Testis (tissue), 3 donors: ENCODE data around the gene RAB11FIP5. TPM values are rescaled to one million over a fixed set of nuclear protein-coding genes. Genes with fewer than 3 reads are reported as not detected.

Source experiments
- DNase-seq: peaks from one replicate; pipeline ENCODE4 v3.0.0-alpha.2; 2019
- H3K27ac ChIP-seq, 2 donors: fragments of 200-600 bp; sonication (generic); one replicate each; pipeline ENCODE4 v1.5.1; 2019
- H3K27me3 ChIP-seq: fragments of 200-600 bp; sonication (generic); one replicate; pipeline ENCODE4 v1.5.1; 2019
- H3K36me3 ChIP-seq: fragments of 200-600 bp; sonication (generic); one replicate; pipeline ENCODE4 v1.5.1; 2017; ENCODE audit warnings: low read depth; ENCODE audit errors: missing control alignments
- H3K4me1 ChIP-seq: fragments of 200-600 bp; sonication (generic); one replicate; pipeline ENCODE4 v1.5.1; 2019
- H3K4me3 ChIP-seq, 2 donors: fragments of 200-600 bp; sonication (generic); one replicate each; pipeline ENCODE4 v1.5.1; 2017 to 2019
- H3K9me3 ChIP-seq: fragments of 200-600 bp; sonication (generic); one replicate; pipeline ENCODE4 v1.5.1; 2017
- POLR2A ChIP-seq: fragments of 450-650 bp; IDR thresholded peaks from one replicate; pipeline ENCODE4 v1.6.1; 2017; ENCODE audit warnings: antibody characterized with exemption, mild to moderate bottlenecking, moderate library complexity
- WGBS, 2 donors: methylation state at CpG; one replicate each; pipeline ENCODE4 v1.1.5; 2018; 5-methylcytosine and 5-hydroxymethylcytosine counted together
- intact Hi-C: fragments of 100-400 bp; cut with DNase I; formaldehyde crosslinking; loops from one replicate; pipeline ENCODE4 v1.15.1; 2023; ENCODE audit warnings: low total_unique reads
- polyA plus RNA-seq: library from polyadenylated mRNA; stranded (reverse); fragments of 350-450 nt; fragmentation: Illumina TruSeq; extraction: RNeasy Lipid Tissue Mini Kit (QIAGEN cat#74804); gene quantifications from one replicate; pipeline ENCODE4 v1.2.3, GENCODE V29; 2014; ENCODE audit warnings: low read depth, low replicate concordance; ENCODE audit not compliant: insufficient read depth
- total RNA-seq, 2 donors: library from RNA; depleted of rRNA; stranded (reverse); fragments of >200 nt; gene quantifications; one replicate each; pipeline ENCODE4 v1.2.3, GENCODE V29; 2016
- TF ChIP-seq, protein P1 (sequence below), 3 experiments: fragments of 450-650 bp in 2 of 3; fragments of 200-600 bp in 1 of 3; sonication (generic) in 1 of 3; IDR thresholded peaks; one replicate each; pipeline ENCODE4 v1.5.1; 2016 to 2019; ENCODE audit warnings: antibody characterized with exemption in 3 of 3, mild to moderate bottlenecking in 2 of 3, moderate library complexity in 1 of 3

RAB11FIP5 gene
- total and polyA plus RNA-seq, 3 donors from 2014 or later, result 108 to 332 (median 168) TPM

DNA sequence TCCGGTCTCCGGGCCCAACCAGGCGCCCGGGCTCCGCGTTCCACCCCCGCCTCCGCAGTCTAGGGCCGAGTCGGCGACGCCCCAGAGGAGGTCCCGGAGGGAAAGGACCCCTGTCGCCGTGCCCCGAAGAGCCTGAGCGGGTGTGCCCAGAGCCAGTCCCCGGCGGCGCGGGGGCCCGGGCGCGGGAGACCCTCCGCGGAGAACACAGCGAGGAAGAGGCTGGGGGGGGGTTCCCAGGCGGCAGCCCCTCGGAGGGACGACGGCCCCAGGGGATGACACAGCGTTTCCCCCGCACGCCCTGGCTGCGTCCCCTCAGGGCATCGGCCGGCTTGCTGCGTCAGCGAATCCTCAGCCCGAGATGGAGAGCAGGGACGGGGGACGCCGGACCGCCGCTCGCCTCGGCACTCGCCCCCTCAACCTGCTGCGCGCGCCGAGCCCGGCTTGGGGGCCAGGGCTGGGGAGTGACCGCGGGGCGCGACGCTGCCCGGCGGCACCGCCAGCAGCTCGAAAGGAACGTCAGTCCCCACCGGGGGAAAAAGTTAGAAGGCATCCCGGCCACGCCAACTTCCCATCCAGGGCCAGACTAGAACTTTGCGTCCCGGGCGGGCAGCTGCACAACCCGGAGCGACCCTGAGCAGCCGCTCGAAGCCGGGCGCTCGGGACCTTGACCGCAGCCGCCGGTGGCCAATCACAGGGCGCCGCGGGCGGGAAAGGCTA lies 41.9 kb downstream of the RAB11FIP5 start:
- TF ChIP-seq, protein P1, sequence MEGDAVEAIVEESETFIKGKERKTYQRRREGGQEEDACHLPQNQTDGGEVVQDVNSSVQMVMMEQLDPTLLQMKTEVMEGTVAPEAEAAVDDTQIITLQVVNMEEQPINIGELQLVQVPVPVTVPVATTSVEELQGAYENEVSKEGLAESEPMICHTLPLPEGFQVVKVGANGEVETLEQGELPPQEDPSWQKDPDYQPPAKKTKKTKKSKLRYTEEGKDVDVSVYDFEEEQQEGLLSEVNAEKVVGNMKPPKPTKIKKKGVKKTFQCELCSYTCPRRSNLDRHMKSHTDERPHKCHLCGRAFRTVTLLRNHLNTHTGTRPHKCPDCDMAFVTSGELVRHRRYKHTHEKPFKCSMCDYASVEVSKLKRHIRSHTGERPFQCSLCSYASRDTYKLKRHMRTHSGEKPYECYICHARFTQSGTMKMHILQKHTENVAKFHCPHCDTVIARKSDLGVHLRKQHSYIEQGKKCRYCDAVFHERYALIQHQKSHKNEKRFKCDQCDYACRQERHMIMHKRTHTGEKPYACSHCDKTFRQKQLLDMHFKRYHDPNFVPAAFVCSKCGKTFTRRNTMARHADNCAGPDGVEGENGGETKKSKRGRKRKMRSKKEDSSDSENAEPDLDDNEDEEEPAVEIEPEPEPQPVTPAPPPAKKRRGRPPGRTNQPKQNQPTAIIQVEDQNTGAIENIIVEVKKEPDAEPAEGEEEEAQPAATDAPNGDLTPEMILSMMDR (IDR thresholded peaks at IDR 0.05), result no peak
- TF ChIP-seq POLR2A, result no peak
- WGBS, 2 donors, result 0 to 1% methylated on average over 6 to 68 of the region's 83 CpGs
- Histone ChIP-seq H3K27me3 (no peaks in the 10 kb centered on the region), H3K9me3 (no peaks in the 10 kb centered on the region), H3K27ac (peak overlapping the region; percentile 75 to 94), H3K4me3 (peak overlapping the region; percentile 77 to 78), H3K36me3 (no peaks in the 10 kb centered on the region), H3K4me1 (peaks cover 17% of the 10 kb centered on the region)
- peak; percentile 32 for DNase-seq
- intact Hi-C loops, result no loop called here

DNA sequence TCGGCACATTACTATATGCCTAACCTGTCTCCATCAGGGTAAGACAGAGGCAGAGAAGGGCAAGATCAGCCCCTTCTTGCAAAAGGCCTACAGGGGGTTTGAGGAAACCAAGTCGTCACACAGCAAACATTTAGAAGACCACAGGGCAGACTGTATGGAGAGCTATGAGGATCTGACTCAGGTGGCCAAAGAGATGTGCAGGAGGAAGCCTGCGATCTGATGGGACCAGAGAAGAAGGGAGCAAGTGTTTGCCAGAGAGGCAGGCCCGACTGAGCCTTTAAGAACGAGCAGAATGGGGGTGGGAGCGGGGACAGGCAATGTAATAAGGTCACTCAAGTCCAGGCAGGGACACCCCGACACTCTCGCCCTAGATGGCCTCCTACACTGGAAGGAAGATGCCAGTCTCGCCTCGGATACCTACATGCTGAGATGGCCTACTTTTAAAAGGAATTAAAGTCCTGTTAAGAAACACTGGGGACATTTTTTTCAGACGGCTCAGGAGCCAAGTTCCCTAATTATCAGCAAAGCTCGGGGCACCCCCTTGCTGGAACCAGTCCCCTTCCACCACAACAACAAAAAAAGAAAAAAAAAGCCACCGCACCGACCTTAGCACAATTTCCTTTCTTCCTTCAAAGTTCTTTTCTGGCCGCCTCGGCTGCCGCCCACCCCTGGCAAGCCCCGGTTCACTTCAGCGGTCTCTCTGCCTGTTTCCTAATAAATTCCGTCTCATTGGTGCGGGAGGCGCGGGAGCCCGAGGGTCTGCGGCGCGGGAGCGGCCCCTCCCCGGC lies 42.7 kb downstream of the RAB11FIP5 start:
- Histone ChIP-seq H3K4me1 (peaks cover 17% of the 10 kb centered on the region), H3K4me3 (peak overlapping the region; percentile 77 to 78), H3K9me3 (no peaks in the 10 kb centered on the region), H3K27me3 (no peaks in the 10 kb centered on the region), H3K27ac (peak overlapping the region in 1 of 2 donors; percentile 94), H3K36me3 (no peaks in the 10 kb centered on the region)
- WGBS, 2 donors, result 11 to 13% methylated on average over 29 of the region's 29 CpGs
- DNase-seq, result no peak
- TF ChIP-seq POLR2A, result no peak
- TF ChIP-seq, protein P1 (IDR thresholded peaks at IDR 0.05), result no peak
- intact Hi-C loops, result no loop called here

DNA sequence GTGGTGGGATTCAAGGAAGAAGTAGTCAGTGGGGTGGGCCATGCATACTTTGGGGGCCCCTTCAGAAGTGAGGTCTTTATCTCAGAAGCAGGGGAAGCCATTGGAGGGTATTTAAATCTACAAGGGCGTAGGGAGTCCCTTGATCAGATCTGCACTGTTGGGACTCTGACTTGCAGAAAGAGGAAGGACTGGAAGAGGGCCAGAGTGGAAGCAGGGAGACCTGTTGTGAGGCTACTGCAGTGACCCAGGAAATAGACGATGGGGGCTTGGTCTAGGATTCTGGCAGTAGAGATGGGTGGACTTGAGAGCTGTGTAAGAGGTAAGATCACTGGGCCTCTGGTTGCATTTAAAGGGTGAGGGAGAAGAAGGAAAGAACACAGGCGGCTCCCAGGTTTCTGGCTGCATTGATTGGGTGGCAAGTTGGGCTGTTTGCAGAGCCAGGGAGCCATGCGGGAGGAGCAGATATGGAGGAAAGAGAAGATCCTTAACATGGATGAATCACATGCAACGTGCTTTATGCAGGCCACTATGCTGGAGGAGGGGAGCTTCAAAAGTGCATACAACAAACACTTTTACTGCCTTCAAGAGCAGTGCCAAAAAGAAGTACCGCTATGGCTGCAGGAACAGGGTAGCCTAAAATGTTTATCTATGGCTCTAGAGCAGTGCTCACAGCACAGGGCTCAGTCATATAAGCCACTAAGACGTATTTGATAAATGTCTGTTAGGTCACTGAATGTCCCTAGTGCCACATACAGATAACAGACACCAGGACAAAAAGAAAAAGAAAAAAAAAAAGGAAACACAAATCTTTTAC lies 43.5 kb downstream of the RAB11FIP5 start:
- TF ChIP-seq POLR2A, result no peak
- TF ChIP-seq, protein P1 (IDR thresholded peaks at IDR 0.05), result no peak
- no peak for DNase-seq
- Histone ChIP-seq H3K27ac (no peak overlapping the region), H3K4me3 (peak overlapping the region in 1 of 2 donors; percentile 78), H3K4me1 (peaks cover 17% of the 10 kb centered on the region), H3K9me3 (no peaks in the 10 kb centered on the region), H3K36me3 (no peaks in the 10 kb centered on the region), H3K27me3 (no peaks in the 10 kb centered on the region)
- 52 to 58% methylated on average over 7 of the region's 7 CpGs for WGBS, 2 donors
- intact Hi-C loops, result no loop called here

DNA sequence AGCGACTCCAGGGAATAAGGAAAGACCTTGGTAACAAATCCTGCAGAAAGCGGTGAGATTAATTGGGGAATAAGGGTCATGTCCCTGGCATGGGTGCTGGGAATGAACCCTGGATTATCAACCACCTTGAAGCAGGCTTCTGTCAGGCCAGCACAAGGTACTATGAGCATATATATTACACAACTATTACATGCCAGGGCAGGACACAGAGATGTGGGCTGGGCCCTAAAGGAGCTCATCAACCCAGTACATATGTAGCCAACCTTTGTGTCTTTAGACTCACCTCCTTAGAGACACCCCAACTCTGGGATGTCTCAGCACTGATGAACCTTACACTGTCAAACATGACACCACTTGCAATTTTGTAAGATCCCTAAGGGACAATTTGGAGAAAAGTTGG lies 44.6 kb downstream of the RAB11FIP5 start:
- Histone ChIP-seq H3K4me1 (peaks cover 17% of the 10 kb centered on the region), H3K4me3 (no peak overlapping the region), H3K36me3 (no peaks in the 10 kb centered on the region), H3K27me3 (no peaks in the 10 kb centered on the region), H3K27ac (no peak overlapping the region), H3K9me3 (no peaks in the 10 kb centered on the region)
- TF ChIP-seq, protein P1 (IDR thresholded peaks at IDR 0.05), result no peak
- no peak for TF ChIP-seq POLR2A
- WGBS, 2 donors, result 87 to 97% methylated on average over 2 of the region's 2 CpGs
- DNase-seq, result no peak
- intact Hi-C loops, result no loop called here
